Neural cell (in vitro differentiated cells): ENCODE data around the gene CACNA1C. TPM values are rescaled to one million over a fixed set of nuclear protein-coding genes. Genes with fewer than 3 reads are reported as not detected.

Experiments
- H2AFZ ChIP-seq: fragments of 200-600, 300-800 bp; sonication (generic), shearing (Covaris generic); 2 replicates; pipeline ENCODE4 v1.6.0; 2014; ENCODE audit warnings: low read depth, mild to moderate bottlenecking, antibody characterized with exemption, low read length, moderate library complexity
- H3F3A ChIP-seq: fragments of 200-600 bp; shearing (Covaris generic); 2 replicates; pipeline ENCODE4 v1.6.1; 2016; ENCODE audit warnings: mild to moderate bottlenecking, moderate library complexity, mixed read lengths, antibody characterized with exemption, low read length; ENCODE audit not compliant: insufficient read depth, poor library complexity, severe bottlenecking
- H3K27ac ChIP-seq: fragments of 200-600, 300-800 bp; sonication (generic), shearing (Covaris generic); 2 replicates; pipeline ENCODE4 v1.5.1; 2014; ENCODE audit warnings: mild to moderate bottlenecking, low read length, moderate library complexity
- H3K27me3 ChIP-seq: fragments of 300-800, 200-600 bp; sonication (generic), shearing (Covaris generic); 2 replicates; pipeline ENCODE4 v1.6.0; 2014; ENCODE audit warnings: mild to moderate bottlenecking, low read depth, low read length, moderate library complexity; ENCODE audit not compliant: insufficient read depth
- H3K36me3 ChIP-seq: fragments of 300-800, 200-600 bp; sonication (generic), shearing (Covaris generic); 2 replicates; pipeline ENCODE4 v1.5.1; 2014; ENCODE audit warnings: mild to moderate bottlenecking, antibody characterized with exemption, low read length, moderate library complexity; ENCODE audit not compliant: insufficient read depth
- H3K4me2 ChIP-seq: fragments of 300-800, 200-600 bp; sonication (generic), shearing (Covaris generic); 2 replicates; pipeline ENCODE4 v1.6.0; 2014; ENCODE audit warnings: mild to moderate bottlenecking, low read length
- H3K4me3 ChIP-seq: fragments of 300-800, 200-600 bp; sonication (generic), shearing (Covaris generic); 2 replicates; pipeline ENCODE4 v1.5.1; 2014; ENCODE audit warnings: mild to moderate bottlenecking, low read length, moderate library complexity
- H3K79me2 ChIP-seq: fragments of 200-600 bp; shearing (Covaris generic); replicated peaks from 2 replicates; pipeline ENCODE4 v1.6.0; 2014; ENCODE audit warnings: mild to moderate bottlenecking, low read length, moderate library complexity; ENCODE audit not compliant: insufficient read depth
- H3K9ac ChIP-seq: fragments of 300-800, 200-600 bp; sonication (generic), shearing (Covaris generic); 2 replicates; pipeline ENCODE4 v1.6.1; 2016; ENCODE audit warnings: mild to moderate bottlenecking, low read length, mixed read lengths
- H3K9me2 ChIP-seq: fragments of 200-600 bp; shearing (Covaris generic); 2 replicates; pipeline ENCODE4 v1.6.1; 2016; ENCODE audit warnings: mild to moderate bottlenecking, low read length, mixed read lengths; ENCODE audit not compliant: insufficient read depth
- H3K9me3 ChIP-seq: fragments of 200-600, 300-800 bp; sonication (generic), shearing (Covaris generic); 2 replicates; pipeline ENCODE4 v1.6.1; 2016; ENCODE audit warnings: mild to moderate bottlenecking, mixed run types, low read length, moderate library complexity, mixed read lengths
- H4K20me1 ChIP-seq: fragments of 200-600 bp; shearing (Covaris generic); 2 replicates; pipeline ENCODE4 v1.6.1; 2016; ENCODE audit warnings: mild to moderate bottlenecking, mixed run types; ENCODE audit not compliant: insufficient read depth
- CTCF ChIP-seq: fragments of 450-650 bp; IDR thresholded peaks from 2 replicates; pipeline ENCODE4 v1.5.1; 2014; ENCODE audit warnings: antibody characterized with exemption, mild to moderate bottlenecking, moderate library complexity; ENCODE audit not compliant: poor library complexity, severe bottlenecking
- EP300 ChIP-seq: fragments of 450-650 bp; conservative IDR thresholded peaks from 2 replicates; pipeline ENCODE4 v1.6.1; 2014; ENCODE audit warnings: antibody characterized with exemption, mild to moderate bottlenecking, moderate library complexity; ENCODE audit not compliant: poor library complexity, severe bottlenecking
- EZH2 ChIP-seq: fragments of 200-600, 300-800 bp; shearing (Covaris generic), sonication (generic); IDR thresholded peaks from 2 replicates; pipeline ENCODE4 v1.6.1; 2014; ENCODE audit warnings: antibody characterized with exemption, low read length, borderline replicate concordance, mild to moderate bottlenecking; ENCODE audit not compliant: insufficient read depth, poor library complexity, severe bottlenecking
- MXI1 ChIP-seq: fragments of 450-650 bp; conservative IDR thresholded peaks from 2 replicates; pipeline ENCODE4 v1.6.1; 2014; ENCODE audit warnings: antibody characterized with exemption, mild to moderate bottlenecking; ENCODE audit not compliant: poor library complexity, severe bottlenecking
- POLR2AphosphoS5 ChIP-seq: IDR thresholded peaks from 2 replicates; pipeline ENCODE4 v1.6.1; 2012
- RAD21 ChIP-seq: fragments of 450-650 bp; conservative IDR thresholded peaks from 2 replicates; pipeline ENCODE4 v1.6.1; 2014; ENCODE audit warnings: antibody characterized with exemption, mild to moderate bottlenecking, moderate library complexity
- REST ChIP-seq: IDR thresholded peaks from 2 replicates; pipeline ENCODE4 v1.6.1; 2012; ENCODE audit warnings: borderline replicate concordance
- SMC3 ChIP-seq: fragments of 450-650 bp; conservative IDR thresholded peaks from 2 replicates; pipeline ENCODE4 v1.6.1; 2014; ENCODE audit warnings: antibody characterized with exemption, mild to moderate bottlenecking, moderate library complexity; ENCODE audit not compliant: poor library complexity
- TAF1 ChIP-seq: IDR thresholded peaks from 2 replicates; pipeline ENCODE4 v1.6.1; 2012; ENCODE audit warnings: low read depth
- polyA plus RNA-seq: library from polyadenylated mRNA; depleted of rRNA; stranded (reverse); fragments of >200 nt; gene quantifications from 2 replicates; pipeline ENCODE4 v1.2.3, GENCODE V29; 2014

CACNA1C gene
- polyA plus RNA-seq, 1 donor from 2014 or later: 9.7 TPM

GRCh38 chr12:2641207-2641606, 588.4 kb downstream of the CACNA1C start:
- no peaks in the 10 kb centered on the region for H3K9me2 ChIP-seq
- no peak overlapping the region for H3K4me2 ChIP-seq
- H3K79me2 ChIP-seq: no peaks in the 10 kb centered on the region
- no peaks in the 10 kb centered on the region for H3K9me3 ChIP-seq
- no peaks in the 10 kb centered on the region for H3K27me3 ChIP-seq
- H2AFZ ChIP-seq: no peak overlapping the region
- H4K20me1 ChIP-seq: no peaks in the 10 kb centered on the region
- no peaks in the 10 kb centered on the region for H3F3A ChIP-seq
- TF ChIP-seq REST (no peak), EP300 (no peak), CTCF (no peak), POLR2AphosphoS5 (no peak), TAF1 (no peak), MXI1 (no peak), EZH2 (no peak), RAD21 (no peak), SMC3 (no peak)
- H3K9ac ChIP-seq: no peak overlapping the region
- H3K4me3 ChIP-seq: no peak overlapping the region
- no peaks in the 10 kb centered on the region for H3K36me3 ChIP-seq
- no peak overlapping the region for H3K27ac ChIP-seq

GRCh38 chr12:2641761-2642160, 589.0 kb downstream of the CACNA1C start:
- no peaks in the 10 kb centered on the region for H3F3A ChIP-seq
- H3K36me3 ChIP-seq: no peaks in the 10 kb centered on the region
- TF ChIP-seq EP300 (no peak), CTCF (no peak), EZH2 (no peak), REST (no peak), POLR2AphosphoS5 (no peak), MXI1 (no peak), RAD21 (no peak), TAF1 (no peak), SMC3 (no peak)
- H3K27ac ChIP-seq: no peak overlapping the region
- no peaks in the 10 kb centered on the region for H3K9me3 ChIP-seq
- no peak overlapping the region for H3K4me3 ChIP-seq
- no peaks in the 10 kb centered on the region for H3K79me2 ChIP-seq
- no peaks in the 10 kb centered on the region for H3K9me2 ChIP-seq
- H3K4me2 ChIP-seq: no peak overlapping the region
- H2AFZ ChIP-seq: no peak overlapping the region
- no peak overlapping the region for H3K9ac ChIP-seq
- H4K20me1 ChIP-seq: no peaks in the 10 kb centered on the region
- no peaks in the 10 kb centered on the region for H3K27me3 ChIP-seq
